HFF-Myc (cell line): Measurements from ENCODE around the gene JAM3.

Experiments
- DNase-seq: peaks from one replicate; pipeline ENCODE4 v3.0.0-alpha.2; 2011; ENCODE audit warnings: low read depth; ENCODE audit errors: extremely low read depth
- H3K4me3 ChIP-seq: replicated peaks from 2 replicates; pipeline ENCODE4 v1.5.1; 2011; ENCODE audit warnings: low read depth, mild to moderate bottlenecking, control low read depth, low read length
- TF ChIP-seq, protein P1 (sequence below): IDR thresholded peaks from 2 replicates; pipeline ENCODE4 v1.5.1; 2012; ENCODE audit warnings: mild to moderate bottlenecking, low read depth, low read length, control low read depth; ENCODE audit errors: missing control alignments

JAM3 gene

DNA sequence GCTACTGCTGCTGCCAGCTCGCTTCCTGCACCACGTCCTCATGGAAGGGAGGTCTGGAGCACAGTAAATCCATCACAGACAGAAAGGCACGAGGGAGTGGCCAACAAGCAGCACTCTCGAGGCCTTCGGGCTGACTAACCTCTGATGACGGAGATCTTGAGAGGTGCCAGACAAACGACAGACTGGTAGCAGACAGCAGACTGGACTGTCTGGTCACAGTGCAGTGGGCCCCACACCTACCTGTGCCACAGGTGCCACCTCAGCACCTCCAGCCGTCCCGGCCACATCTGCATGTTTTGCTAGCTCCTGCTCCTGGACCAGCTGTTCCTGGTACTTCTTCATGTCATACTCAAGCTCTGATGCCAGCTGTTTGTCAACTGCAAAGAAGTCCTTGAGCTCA, 90.8 kb downstream of the JAM3 start:
- no peak overlapping the region for H3K4me3 ChIP-seq
- DNase-seq: no peak
- TF ChIP-seq, protein P1, sequence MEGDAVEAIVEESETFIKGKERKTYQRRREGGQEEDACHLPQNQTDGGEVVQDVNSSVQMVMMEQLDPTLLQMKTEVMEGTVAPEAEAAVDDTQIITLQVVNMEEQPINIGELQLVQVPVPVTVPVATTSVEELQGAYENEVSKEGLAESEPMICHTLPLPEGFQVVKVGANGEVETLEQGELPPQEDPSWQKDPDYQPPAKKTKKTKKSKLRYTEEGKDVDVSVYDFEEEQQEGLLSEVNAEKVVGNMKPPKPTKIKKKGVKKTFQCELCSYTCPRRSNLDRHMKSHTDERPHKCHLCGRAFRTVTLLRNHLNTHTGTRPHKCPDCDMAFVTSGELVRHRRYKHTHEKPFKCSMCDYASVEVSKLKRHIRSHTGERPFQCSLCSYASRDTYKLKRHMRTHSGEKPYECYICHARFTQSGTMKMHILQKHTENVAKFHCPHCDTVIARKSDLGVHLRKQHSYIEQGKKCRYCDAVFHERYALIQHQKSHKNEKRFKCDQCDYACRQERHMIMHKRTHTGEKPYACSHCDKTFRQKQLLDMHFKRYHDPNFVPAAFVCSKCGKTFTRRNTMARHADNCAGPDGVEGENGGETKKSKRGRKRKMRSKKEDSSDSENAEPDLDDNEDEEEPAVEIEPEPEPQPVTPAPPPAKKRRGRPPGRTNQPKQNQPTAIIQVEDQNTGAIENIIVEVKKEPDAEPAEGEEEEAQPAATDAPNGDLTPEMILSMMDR: no peak

GRCh38 chr11:134164490-134165370, 95.9 kb downstream of the JAM3 start:
- TF ChIP-seq, protein P1: no peak
- peak; percentile 11 for DNase-seq
- no peak overlapping the region for H3K4me3 ChIP-seq

DNA sequence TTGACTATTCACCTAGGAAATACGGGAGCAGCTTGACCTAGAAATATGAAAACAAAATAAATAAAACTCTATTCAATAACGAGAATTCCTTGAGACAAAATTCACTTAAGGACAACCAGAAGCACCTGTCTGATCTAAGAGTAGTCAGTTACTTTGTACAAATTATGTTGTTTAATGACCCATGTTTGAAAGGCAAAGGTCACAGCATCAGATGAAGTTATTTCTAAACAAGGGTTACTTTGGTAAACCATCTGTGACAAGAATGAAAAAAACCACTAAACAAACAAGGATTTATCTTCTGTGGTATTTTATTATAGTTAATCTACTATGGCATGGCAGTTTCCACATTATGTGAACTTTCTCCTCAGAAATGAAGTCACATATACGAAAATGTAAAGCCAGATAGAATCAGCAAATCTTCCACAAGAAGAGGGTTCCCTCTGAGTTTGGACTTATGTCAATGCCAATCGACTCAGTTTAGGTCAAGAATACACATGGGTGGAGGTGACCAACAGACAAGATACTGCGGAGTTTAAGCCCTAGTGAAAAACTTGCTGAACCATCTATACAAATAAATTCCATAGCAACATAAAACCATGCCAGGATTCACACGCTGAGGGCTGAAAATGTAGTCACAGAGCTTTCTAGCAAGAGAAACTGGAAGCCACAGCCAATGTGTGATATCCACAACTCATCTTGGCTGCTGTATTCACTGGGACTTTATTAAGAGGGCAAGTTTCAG, 101.5 kb downstream of the JAM3 start:
- no peak for DNase-seq
- TF ChIP-seq, protein P1: no peak
- H3K4me3 ChIP-seq: no peak overlapping the region

- H3K4me3 ChIP-seq: no peak overlapping the region
- TF ChIP-seq, protein P1: no peak
- DNase-seq: no peak
Measured at GRCh38 chr11:134170919-134171281, 102.0 kb downstream of the JAM3 start.

- no peak overlapping the region for H3K4me3 ChIP-seq
- DNase-seq: no peak
- TF ChIP-seq, protein P1: no peak
Measured at GRCh38 chr11:134171951-134172350, 103.1 kb downstream of the JAM3 start.

DNA sequence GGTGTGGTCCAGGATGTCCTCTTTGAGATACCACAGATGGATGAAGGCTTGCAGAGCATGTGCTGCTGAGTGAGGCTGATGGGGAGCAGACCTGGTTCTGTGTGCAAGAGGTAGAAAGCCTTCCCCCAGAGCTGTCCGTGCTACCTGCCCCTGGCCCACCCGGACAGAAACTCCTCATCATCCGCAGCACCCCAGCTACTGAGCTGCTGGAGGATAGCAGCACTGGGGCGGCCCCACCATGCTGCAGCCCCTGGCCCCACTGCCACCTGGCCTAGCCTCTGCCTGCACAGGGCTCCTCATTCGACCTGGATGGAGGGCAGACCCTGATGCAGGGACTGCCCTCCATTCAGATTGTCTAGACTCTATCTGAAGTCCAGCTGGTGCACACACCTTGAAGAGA, 104.4 kb downstream of the JAM3 start:
- no peak overlapping the region for H3K4me3 ChIP-seq
- no peak for DNase-seq
- TF ChIP-seq, protein P1: no peak
